HPDE6-E6E7 (cell line): ENCODE results near the gene RALGPS1.

ENCODE experiments used
- DNase-seq: peaks from one replicate; pipeline ENCODE4 v3.0.0; 2011; ENCODE audit warnings: missing footprints; ENCODE audit errors: extremely low spot score

RALGPS1 gene

GRCh38 chr9:127256324-127256723 is 341.7 kb downstream of the RALGPS1 start:
- DNase-seq = no peak

GRCh38 chr9:127258606-127259471 is 344.3 kb downstream of the RALGPS1 start:
- no peak for DNase-seq

- no peak for DNase-seq
Measured at GRCh38 chr9:127262602-127263001, 348.0 kb downstream of the RALGPS1 start.

- no peak for DNase-seq
Measured at GRCh38 chr9:127263237-127263636, 348.7 kb downstream of the RALGPS1 start.

- no peak for DNase-seq
Measured at GRCh38 chr9:127263664-127264063, 349.1 kb downstream of the RALGPS1 start.

GRCh38 chr9:127264462-127265219 is 350.1 kb downstream of the RALGPS1 start, which contains the start of gene GARNL3:
GARNL3 (plus strand) TSS chr9:127264774; CDS start chr9:127264878, 104 bp downstream.
- no peak for DNase-seq

- no peak for DNase-seq
Measured at GRCh38 chr9:127267793-127268525, 353.4 kb downstream of the RALGPS1 start.

- no peak for DNase-seq
Measured at GRCh38 chr9:127269449-127269848, 354.9 kb downstream of the RALGPS1 start.
